GM12801 (cell line): ENCODE measurements around the gene TRPV4.

Source experiments
- TF ChIP-seq, protein P1 (sequence below): IDR thresholded peaks from one replicate; pipeline ENCODE4 v1.5.1; 2011; ENCODE audit warnings: control low read depth; ENCODE audit not compliant: insufficient read length; ENCODE audit errors: extremely low read depth

TRPV4 gene

DNA sequence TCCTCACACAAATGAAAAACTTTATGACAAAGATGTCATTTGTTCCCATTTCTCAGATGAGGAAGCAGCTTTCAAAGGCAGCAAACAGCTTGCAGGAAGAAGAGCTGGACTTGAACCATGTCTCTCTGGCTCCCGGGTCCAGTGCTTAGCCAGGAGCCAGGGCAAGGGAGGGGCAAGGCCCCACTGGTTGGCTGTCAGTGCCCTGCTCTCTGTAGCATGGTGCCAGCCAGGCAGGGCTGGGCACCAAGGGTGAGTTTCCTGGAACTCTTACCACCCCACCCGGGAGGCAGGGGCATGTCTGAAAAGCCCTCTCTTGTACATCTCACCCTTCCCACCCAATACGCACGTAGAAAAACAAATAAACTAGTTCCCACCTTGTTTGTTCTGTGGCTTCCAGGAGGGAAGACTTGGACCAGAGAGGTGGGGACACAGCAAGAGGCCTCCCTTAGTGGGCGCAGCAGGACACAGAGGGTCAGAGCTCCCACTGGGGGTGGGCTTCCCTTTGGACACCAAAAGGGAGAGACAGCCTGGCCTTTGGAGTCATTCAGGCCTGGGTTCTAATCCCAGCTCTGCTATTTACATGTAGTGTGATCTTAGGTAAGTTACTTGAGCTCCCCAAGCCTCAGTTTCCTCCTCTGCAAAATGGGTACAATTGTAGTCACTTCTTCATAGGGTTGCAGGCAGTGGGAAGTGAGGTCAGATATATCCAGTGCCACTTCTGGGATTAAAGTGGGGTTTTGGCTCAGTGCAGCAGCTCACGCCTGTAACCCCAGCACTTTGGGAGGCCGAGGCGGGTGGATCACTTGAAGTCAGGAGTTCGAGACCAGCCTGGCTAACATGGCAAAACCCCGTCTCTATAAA is 17.2 kb downstream of the TRPV4 start:
- TF ChIP-seq, protein P1, sequence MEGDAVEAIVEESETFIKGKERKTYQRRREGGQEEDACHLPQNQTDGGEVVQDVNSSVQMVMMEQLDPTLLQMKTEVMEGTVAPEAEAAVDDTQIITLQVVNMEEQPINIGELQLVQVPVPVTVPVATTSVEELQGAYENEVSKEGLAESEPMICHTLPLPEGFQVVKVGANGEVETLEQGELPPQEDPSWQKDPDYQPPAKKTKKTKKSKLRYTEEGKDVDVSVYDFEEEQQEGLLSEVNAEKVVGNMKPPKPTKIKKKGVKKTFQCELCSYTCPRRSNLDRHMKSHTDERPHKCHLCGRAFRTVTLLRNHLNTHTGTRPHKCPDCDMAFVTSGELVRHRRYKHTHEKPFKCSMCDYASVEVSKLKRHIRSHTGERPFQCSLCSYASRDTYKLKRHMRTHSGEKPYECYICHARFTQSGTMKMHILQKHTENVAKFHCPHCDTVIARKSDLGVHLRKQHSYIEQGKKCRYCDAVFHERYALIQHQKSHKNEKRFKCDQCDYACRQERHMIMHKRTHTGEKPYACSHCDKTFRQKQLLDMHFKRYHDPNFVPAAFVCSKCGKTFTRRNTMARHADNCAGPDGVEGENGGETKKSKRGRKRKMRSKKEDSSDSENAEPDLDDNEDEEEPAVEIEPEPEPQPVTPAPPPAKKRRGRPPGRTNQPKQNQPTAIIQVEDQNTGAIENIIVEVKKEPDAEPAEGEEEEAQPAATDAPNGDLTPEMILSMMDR, result no peak

GRCh38 chr12:109815225-109815624 is 18.0 kb downstream of the TRPV4 start:
- TF ChIP-seq, protein P1, result no peak

GRCh38 chr12:109814600-109815150 is 18.5 kb downstream of the TRPV4 start:
- TF ChIP-seq, protein P1, result no peak

GRCh38 chr12:109813810-109814416 is 19.3 kb downstream of the TRPV4 start:
- TF ChIP-seq, protein P1, result no peak

DNA sequence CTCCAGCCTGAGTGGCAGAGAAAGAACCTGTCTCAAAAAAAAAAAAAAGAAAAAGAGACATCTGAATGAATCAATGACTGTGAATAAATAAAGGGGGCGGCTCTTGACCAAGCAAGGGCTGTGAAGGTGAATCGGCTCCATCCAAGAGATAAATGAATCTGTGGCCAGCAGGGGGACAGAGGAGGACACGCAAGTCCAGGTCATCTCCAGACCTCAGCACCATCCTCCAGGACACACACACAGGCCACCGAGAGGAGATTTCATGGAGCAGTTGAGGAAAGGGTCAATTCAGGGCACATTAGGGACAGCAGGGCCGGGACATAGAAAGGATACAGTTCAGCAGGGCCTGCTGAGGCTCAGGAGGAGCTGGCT is 21.6 kb downstream of the TRPV4 start:
- TF ChIP-seq, protein P1, result no peak

DNA sequence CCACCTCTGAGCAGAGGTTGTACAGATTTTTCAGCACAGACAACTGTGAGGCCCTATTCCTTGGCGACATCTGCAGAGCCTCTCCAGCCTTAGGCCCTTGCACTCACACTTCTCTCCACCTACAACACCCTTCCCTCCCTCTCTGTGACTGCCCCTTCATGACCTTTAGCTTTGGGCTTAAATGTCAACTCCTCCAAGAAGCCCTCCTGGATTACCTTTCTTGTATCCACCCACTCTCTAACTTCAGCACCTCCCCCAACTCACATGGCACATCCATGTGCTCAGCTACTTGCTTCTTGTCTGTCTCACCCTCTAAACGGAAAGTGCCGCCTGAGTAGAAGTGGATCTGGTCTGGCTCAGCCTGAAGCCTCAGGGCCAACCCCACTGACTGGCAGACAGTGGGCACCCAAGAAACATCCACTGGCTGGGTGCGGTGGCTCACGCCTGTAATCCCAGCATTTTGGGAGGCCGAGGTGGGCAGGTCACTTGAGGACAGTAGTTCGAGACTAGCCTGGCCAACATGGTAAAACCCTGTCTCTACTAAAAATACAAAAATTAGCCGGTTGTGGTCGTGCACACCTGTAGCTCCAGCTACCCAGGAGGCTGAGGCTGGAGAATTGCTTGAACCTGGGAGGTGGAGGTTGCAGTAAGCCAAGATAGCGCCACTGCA is 22.1 kb downstream of the TRPV4 start:
- TF ChIP-seq, protein P1, result no peak
